ENCODE results near the gene DCC. TPM values are rescaled to one million over a fixed set of nuclear protein-coding genes. Genes with fewer than 3 reads are reported as not detected.

Gene DCC
- total RNA-seq, 2 donors from 2014 or later = 0.33 TPM; not detected in 1

DNA sequence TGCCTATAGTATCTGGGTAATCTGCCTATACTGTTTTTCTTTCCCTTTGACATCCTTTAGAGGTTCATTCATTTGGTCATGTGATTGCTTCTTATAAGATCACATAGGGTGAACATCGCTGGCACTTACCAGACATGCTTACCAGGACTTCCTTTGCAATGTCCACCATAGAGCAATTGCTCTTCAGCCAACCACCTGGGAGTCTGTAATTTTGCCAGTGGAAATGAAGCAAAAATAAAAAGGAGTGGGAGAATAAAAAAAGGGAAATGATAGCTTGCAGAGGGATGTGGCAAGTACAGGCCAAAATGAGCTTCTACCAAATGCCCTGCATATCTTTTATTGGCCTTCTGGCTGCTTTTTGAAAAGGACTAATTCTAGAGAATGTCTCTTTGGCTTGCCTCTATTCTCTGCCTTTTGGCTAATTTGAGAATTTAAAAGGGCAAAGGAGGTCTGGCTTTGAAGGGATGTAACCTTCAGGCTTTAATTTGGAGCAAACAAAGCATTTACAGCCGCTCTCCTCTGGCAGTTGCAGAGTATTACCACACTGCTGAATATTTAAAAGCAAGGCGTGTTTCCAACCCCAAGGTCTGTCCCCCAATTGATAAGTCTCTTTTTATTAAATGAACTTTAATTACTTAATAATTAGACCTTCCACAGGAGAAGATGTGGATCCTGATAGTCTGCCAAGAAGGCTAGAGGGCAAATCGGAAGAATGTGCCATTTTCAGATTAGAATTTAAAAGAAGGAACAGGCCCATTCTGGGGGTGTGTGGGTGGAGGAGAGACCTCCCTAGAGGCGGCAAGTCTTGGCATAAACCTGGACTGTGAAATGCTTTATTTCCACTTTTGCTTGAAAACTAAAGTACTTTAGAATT is 557.9 kb downstream of the DCC start:
- DNase-seq (no peak), ATAC-seq (no peak)
- Histone ChIP-seq H3K36me3 (replicated peaks in 1 of 2; ENCODE audit: insufficient read depth in 1 of 2, low read depth in 2 of 2) (no peaks in the 10 kb centered on the region), H3K9me3 (no peaks in the 10 kb centered on the region), H3K4me1 (no peaks in the 10 kb centered on the region), H3K4me3 (no peak overlapping the region), H3K27ac (no peak overlapping the region), H3K27me3 (no peaks in the 10 kb centered on the region)
- TF ChIP-seq, protein P1, sequence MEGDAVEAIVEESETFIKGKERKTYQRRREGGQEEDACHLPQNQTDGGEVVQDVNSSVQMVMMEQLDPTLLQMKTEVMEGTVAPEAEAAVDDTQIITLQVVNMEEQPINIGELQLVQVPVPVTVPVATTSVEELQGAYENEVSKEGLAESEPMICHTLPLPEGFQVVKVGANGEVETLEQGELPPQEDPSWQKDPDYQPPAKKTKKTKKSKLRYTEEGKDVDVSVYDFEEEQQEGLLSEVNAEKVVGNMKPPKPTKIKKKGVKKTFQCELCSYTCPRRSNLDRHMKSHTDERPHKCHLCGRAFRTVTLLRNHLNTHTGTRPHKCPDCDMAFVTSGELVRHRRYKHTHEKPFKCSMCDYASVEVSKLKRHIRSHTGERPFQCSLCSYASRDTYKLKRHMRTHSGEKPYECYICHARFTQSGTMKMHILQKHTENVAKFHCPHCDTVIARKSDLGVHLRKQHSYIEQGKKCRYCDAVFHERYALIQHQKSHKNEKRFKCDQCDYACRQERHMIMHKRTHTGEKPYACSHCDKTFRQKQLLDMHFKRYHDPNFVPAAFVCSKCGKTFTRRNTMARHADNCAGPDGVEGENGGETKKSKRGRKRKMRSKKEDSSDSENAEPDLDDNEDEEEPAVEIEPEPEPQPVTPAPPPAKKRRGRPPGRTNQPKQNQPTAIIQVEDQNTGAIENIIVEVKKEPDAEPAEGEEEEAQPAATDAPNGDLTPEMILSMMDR (IDR thresholded peaks at IDR 0.05) = no peak
- TF ChIP-seq POLR2A (IDR thresholded peaks at IDR 0.05) = no peak
- 75 to 79% methylated on average over 5 of the region's 5 CpGs for WGBS, 2 donors
- intact Hi-C loops (cut with DNase I) = no loop called here

DNA sequence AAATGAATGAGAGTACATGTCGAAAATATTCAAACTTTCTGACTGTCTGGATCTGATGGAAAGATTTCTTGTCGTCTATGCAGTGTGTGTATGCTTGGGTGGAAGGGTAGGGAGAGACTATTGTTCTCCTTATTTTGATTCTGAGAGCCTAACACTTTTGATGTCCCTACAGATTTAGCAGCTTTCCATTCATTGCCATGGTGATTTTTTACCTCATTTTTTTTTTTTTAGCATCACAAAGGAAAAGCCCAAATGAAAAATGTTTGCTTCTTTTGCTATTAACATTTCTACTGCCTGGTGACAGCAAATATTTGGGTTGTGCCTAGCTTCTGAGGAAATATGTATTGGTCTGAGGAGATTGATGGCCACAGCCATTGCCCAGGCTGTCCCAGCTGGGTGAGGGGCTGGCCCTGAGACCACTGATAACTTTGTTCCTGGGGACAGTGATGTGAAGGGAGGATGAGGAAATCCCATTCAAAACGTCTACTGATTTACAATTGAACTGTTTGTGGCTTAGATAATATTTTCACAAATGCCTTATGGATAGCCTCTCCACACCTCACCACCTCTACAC is 558.6 kb downstream of the DCC start:
- intact Hi-C loops (cut with DNase I) = no loop called here
- WGBS, 2 donors = 39 to 43% methylated on average over 3 of the region's 3 CpGs
- DNase-seq = no peak
- Histone ChIP-seq H3K36me3 (replicated peaks in 1 of 2; ENCODE audit: insufficient read depth in 1 of 2, low read depth in 2 of 2) (no peaks in the 10 kb centered on the region), H3K9me3 (no peaks in the 10 kb centered on the region), H3K4me1 (no peaks in the 10 kb centered on the region), H3K27ac (no peak overlapping the region), H3K27me3 (no peaks in the 10 kb centered on the region), H3K4me3 (no peak overlapping the region)
- TF ChIP-seq, protein P1 (IDR thresholded peaks at IDR 0.05) = no peak
- no peak for TF ChIP-seq POLR2A (IDR thresholded peaks at IDR 0.05)
- no peak for ATAC-seq

DNA sequence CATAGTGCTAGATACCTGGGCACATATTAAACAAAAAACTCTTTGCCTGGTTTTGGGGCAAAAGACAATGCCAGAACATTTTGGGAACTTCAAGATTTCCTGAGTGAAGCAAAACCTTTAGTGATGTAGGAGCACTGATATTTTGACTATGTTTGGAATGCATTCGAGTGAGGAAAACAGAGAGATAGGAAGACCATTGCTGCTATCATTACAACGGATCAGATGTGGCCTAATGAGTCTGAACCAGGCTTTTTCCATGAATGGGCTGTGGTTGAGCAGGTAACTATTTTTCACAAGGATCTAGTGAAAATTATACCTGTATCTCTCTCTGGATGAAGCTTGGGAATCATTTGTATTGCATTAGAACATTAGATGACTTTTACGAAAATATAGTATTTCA is 562.2 kb downstream of the DCC start:
- H3K27ac ChIP-seq = no peak overlapping the region
- H3K27me3 ChIP-seq = no peaks in the 10 kb centered on the region
- H3K4me3 ChIP-seq = no peak overlapping the region
- H3K36me3 ChIP-seq (replicated peaks in 1 of 2; ENCODE audit: insufficient read depth in 1 of 2, low read depth in 2 of 2) = no peaks in the 10 kb centered on the region
- H3K4me1 ChIP-seq = no peaks in the 10 kb centered on the region
- intact Hi-C loops (cut with DNase I) = loop anchor here (10.0 kb wide), 1 partner anchor 567 kb away; no protein-coding TSS in a partner anchor
- DNase-seq (no peak), ATAC-seq (no peak)
- TF ChIP-seq, protein P1 (IDR thresholded peaks at IDR 0.05) = no peak
- TF ChIP-seq POLR2A (IDR thresholded peaks at IDR 0.05) = no peak
- WGBS, 2 donors = 62 to 66% methylated on average over 3 of the region's 3 CpGs
- H3K9me3 ChIP-seq = no peaks in the 10 kb centered on the region

DNA sequence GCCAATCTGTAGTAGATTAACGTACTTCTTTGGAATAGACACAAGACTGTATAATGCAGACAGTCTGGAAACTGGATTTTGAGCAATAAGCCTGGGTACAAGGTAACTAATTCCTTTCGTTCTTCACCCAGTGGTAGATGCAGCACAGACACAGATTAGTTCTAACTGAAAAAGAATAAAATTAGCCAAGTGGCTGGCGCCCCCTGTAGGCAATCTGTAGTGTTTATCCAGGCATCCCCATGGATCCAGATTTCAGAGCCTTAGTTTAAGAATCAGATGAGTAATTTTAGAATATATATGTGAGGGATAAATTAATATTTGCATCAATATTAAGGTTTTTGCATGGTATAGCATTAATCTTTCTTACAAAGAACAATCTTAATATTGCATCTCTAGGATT is 563.9 kb downstream of the DCC start:
- no peak overlapping the region for H3K27ac ChIP-seq
- intact Hi-C loops (cut with DNase I) = loop anchor here (10.0 kb wide), 1 partner anchor 569 kb away; no protein-coding TSS in a partner anchor
- TF ChIP-seq, protein P1 (IDR thresholded peaks at IDR 0.05) = peak; percentile 39 to 81 (median 60)
- no peak for TF ChIP-seq POLR2A (IDR thresholded peaks at IDR 0.05)
- no peaks in the 10 kb centered on the region for H3K36me3 ChIP-seq (replicated peaks in 1 of 2; ENCODE audit: insufficient read depth in 1 of 2, low read depth in 2 of 2)
- WGBS, 2 donors = 9 to 10% methylated on average over 3 of the region's 3 CpGs
- no peak overlapping the region for H3K4me3 ChIP-seq
- DNase-seq (peak; percentile 55 to 74 (median 68)), ATAC-seq (peak; percentile 65)
- H3K27me3 ChIP-seq = no peaks in the 10 kb centered on the region
- no peaks in the 10 kb centered on the region for H3K9me3 ChIP-seq
- H3K4me1 ChIP-seq = no peaks in the 10 kb centered on the region

All from body of pancreas (tissue), 4 donors.